Colonic mucosa (tissue), 4 donors: ENCODE data around the gene PAPPA. TPM values are rescaled to one million over a fixed set of nuclear protein-coding genes. Genes with fewer than 3 reads are reported as not detected.
A peak's percentile ranks its signal among the peaks of the same experiment; 100 is the strongest.

Experiments used
- DNase-seq: peaks from one replicate; pipeline ENCODE4 v3.0.0-alpha.2; 2020
- H3K27ac ChIP-seq: fragments of 200-600 bp; one replicate; pipeline ENCODE4 v1.8.0; 2021
- H3K27me3 ChIP-seq: fragments of 200-600 bp; one replicate; pipeline ENCODE4 v1.8.0; 2021
- H3K36me3 ChIP-seq: fragments of 200-600 bp; one replicate; pipeline ENCODE4 v1.8.0; 2021
- H3K4me1 ChIP-seq: fragments of 200-600 bp; one replicate; pipeline ENCODE4 v1.8.0; 2021; ENCODE audit warnings: mild to moderate bottlenecking
- H3K4me3 ChIP-seq: fragments of 200-600 bp; one replicate; pipeline ENCODE4 v1.8.0; 2021
- H3K9ac ChIP-seq, 2 donors: one replicate each; pipeline ENCODE4 v1.7.0; 2013; ENCODE audit warnings: control low read depth in 2 of 2, low read depth in 2 of 2, low read length in 2 of 2
- H3K9me3 ChIP-seq: fragments of 200-600 bp; one replicate; pipeline ENCODE4 v1.8.0; 2021
- CTCF ChIP-seq: fragments of 200-600 bp; IDR thresholded peaks from one replicate; pipeline ENCODE4 v1.8.0; 2022; ENCODE audit warnings: antibody characterized with exemption, mild to moderate bottlenecking
- intact Hi-C: fragments of 100-400 bp; cut with DNase I; formaldehyde crosslinking; loops from one replicate; pipeline ENCODE4 v1.14.1; 2022
- total RNA-seq, 2 donors: library from RNA; stranded (reverse); fragmentation: NEBNext Ultra II Directional in 1 of 2; extraction: Animal tissue kit (Norgen Biotek cat#: 25700) in 1 of 2; gene quantifications; one replicate each; pipeline ENCODE4 v1.2.1, GENCODE V29; 2021
- donor health status: healthy.
- donor health status: DM: no; HTN: no; CAD: no.
- donor health status: DM: no; HTN: no; CAD: no.

PAPPA gene, protein sequence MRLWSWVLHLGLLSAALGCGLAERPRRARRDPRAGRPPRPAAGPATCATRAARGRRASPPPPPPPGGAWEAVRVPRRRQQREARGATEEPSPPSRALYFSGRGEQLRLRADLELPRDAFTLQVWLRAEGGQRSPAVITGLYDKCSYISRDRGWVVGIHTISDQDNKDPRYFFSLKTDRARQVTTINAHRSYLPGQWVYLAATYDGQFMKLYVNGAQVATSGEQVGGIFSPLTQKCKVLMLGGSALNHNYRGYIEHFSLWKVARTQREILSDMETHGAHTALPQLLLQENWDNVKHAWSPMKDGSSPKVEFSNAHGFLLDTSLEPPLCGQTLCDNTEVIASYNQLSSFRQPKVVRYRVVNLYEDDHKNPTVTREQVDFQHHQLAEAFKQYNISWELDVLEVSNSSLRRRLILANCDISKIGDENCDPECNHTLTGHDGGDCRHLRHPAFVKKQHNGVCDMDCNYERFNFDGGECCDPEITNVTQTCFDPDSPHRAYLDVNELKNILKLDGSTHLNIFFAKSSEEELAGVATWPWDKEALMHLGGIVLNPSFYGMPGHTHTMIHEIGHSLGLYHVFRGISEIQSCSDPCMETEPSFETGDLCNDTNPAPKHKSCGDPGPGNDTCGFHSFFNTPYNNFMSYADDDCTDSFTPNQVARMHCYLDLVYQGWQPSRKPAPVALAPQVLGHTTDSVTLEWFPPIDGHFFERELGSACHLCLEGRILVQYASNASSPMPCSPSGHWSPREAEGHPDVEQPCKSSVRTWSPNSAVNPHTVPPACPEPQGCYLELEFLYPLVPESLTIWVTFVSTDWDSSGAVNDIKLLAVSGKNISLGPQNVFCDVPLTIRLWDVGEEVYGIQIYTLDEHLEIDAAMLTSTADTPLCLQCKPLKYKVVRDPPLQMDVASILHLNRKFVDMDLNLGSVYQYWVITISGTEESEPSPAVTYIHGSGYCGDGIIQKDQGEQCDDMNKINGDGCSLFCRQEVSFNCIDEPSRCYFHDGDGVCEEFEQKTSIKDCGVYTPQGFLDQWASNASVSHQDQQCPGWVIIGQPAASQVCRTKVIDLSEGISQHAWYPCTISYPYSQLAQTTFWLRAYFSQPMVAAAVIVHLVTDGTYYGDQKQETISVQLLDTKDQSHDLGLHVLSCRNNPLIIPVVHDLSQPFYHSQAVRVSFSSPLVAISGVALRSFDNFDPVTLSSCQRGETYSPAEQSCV (N-terminal part only)
- 1 to 10 TPM in 1 of 2 donors, under 1 TPM in 1; 0.99 to 1.2 TPM for total RNA-seq

DNA sequence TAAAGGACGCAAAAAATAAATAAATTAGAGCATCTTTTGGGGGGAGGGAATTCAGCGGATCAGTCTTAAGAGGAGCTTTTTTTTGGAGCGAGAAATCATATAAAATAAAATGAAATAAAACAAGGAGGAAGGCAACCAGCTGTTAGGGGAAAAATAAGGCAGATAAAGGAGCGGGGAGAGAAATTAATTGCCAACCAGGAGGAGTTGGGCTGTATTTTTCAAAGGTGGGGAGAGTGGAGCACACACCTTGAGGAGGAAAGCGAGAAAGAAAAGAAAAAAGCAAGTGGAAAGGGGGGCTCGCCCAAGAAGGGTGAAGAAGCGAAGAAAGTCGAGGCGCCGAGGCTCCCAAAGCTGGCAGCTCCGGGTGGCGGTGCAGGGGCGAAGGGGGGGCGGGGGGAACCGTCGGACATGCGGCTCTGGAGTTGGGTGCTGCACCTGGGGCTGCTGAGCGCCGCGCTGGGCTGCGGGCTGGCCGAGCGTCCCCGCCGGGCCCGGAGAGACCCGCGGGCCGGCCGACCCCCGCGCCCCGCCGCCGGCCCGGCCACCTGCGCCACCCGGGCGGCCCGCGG lies at the start of gene PAPPA:
Gene PAPPA (plus strand): TSS at position 27 of the 569 bp plus-strand sequence. CDS start 382 bp downstream, at position 409.
- intact Hi-C loops: loop anchor here (5.0 kb wide), 2 partner anchors 418 to 493 kb away; no protein-coding TSS in a partner anchor
- no peak for DNase-seq
- no peak for TF ChIP-seq CTCF
- Histone ChIP-seq H3K27me3 (peaks cover 30% of the 10 kb centered on the region), H3K36me3 (no peaks in the 10 kb centered on the region), H3K27ac (peak within 1 kb of the TSS; percentile 60), H3K4me1 (no peaks in the 10 kb centered on the region), H3K4me3 (peak within 1 kb of the TSS; percentile 30), H3K9me3 (no peaks in the 10 kb centered on the region), H3K9ac (peak within 1 kb of the TSS; percentile 61 to 72)

DNA sequence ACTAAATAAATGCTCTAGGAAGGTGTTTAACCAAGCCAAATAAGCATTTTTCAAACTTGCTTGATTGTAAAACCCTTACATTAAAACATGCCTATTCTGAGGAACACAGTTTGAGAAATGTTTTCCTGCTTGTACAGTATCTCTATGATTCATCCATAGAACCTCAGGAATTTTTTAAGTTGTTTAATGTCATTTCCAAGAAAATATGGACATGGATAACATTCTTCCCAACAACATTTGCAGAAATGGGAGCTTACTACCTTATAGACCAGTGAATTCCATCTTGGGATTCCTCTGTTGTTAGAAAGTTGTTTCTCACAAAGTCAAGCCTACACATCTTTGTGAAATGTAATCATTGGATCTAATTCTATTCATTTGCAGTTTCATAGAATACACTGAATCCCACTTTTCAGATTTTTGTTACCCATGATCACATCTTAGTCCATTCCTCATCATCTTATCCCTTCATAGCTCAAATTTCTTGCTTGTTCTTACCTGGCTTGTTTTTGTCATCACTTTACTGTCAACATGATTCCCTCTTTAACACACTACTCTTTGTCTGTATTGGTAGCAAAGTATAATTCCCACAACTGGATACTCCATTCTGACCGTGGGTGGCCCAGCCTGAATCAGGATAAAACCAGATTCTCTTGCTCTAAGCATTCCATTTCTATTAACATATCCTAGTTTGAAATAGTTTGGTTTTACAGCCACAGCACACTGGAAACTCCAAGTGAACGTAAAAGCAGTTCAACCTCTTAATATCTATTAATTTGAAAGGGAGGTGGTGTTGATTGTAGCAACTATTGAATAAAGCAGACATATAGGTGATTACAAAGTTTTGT lies 49.4 kb upstream of the PAPPA start:
- Histone ChIP-seq H3K4me1 (no peaks in the 10 kb centered on the region), H3K9me3 (no peaks in the 10 kb centered on the region), H3K4me3 (no peak overlapping the region), H3K27ac (no peak overlapping the region), H3K36me3 (no peaks in the 10 kb centered on the region), H3K9ac (no peak overlapping the region), H3K27me3 (no peaks in the 10 kb centered on the region)
- DNase-seq: no peak
- intact Hi-C loops: no loop called here
- TF ChIP-seq CTCF: no peak

DNA sequence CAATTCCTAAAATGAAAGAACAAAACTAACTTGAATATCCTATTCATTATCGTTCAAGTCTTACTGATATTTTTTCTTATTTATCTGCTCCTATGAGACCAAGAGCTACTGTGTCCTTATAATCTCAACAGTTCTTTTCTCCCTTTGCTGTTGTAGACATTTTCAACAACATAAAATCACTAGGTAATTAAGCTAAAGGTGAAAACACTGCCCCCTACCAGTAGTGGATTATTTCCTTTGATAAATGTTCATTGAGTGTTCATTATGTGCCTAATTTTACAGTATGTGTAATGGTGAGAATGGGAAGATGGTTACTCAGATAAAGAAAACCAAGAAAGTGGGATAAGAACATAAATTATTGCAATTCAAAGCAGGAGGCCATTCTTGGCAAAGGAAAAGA lies 41.4 kb upstream of the PAPPA start:
- no peak overlapping the region for H3K9ac ChIP-seq
- DNase-seq: no peak
- TF ChIP-seq CTCF: no peak
- H3K36me3 ChIP-seq: no peaks in the 10 kb centered on the region
- no peak overlapping the region for H3K4me3 ChIP-seq
- no peaks in the 10 kb centered on the region for H3K27me3 ChIP-seq
- no peak overlapping the region for H3K27ac ChIP-seq
- no peaks in the 10 kb centered on the region for H3K9me3 ChIP-seq
- intact Hi-C loops: no loop called here
- no peaks in the 10 kb centered on the region for H3K4me1 ChIP-seq

DNA sequence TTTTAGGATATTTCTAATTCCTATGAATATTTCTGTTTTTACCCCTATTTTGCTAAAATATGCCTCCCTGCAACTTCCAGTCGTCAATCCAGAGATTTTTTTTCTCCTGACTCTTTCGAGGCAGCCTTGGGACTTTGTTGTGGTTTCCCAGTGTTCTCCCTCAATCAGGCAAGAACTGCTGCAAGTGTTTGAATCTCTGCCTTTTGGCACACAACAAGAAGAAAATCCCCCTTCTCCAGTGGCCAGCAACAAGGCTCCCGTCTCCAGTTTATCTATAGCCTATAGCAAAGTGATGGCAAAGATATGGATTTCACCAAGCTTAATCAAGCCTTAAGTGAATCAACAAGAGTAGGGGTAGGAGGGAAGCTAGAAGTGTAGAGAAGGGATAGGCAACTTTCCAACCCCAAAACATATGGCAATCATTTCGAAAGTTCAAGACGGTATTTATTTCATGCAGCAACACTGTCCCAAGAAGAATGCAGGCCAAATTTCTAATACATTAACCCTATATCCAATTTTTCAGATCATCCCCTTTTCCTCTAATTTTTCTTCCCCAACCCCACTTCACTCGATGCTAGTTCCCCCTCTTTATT lies 37.7 kb upstream of the PAPPA start:
- intact Hi-C loops: no loop called here
- H3K9me3 ChIP-seq: no peaks in the 10 kb centered on the region
- H3K27me3 ChIP-seq: no peaks in the 10 kb centered on the region
- H3K9ac ChIP-seq: no peak overlapping the region
- H3K27ac ChIP-seq: no peak overlapping the region
- no peaks in the 10 kb centered on the region for H3K4me1 ChIP-seq
- no peak for DNase-seq
- TF ChIP-seq CTCF: no peak
- no peaks in the 10 kb centered on the region for H3K36me3 ChIP-seq
- H3K4me3 ChIP-seq: no peak overlapping the region
